ENCODE data around the gene TBCCD1. TPM values are rescaled to one million over a fixed set of nuclear protein-coding genes. Genes with fewer than 3 reads are reported as not detected.

The TBCCD1 gene
- total and polyA plus RNA-seq, 10 donors = 3.7 to 22.1 (median 12.6) TPM

- WGBS, 5 donors = 26 to 39% (median 29%) methylated on average over 6 of the region's 6 CpGs
- no peaks in the 10 kb centered on the region for H3K36me3 ChIP-seq
- intact Hi-C loops (cut with DNase I; ENCODE audit: low total_unique reads) = loop anchor here (5.0 kb wide), 1 partner anchor 208 kb away; no protein-coding TSS in a partner anchor
- no peak for DNase-seq
- peaks cover 0 to 66% (median 16%) of the 10 kb centered on the region in 7 donors for H3K27me3 ChIP-seq (replicated peaks in 1 of 7)
- TF ChIP-seq POLR2AphosphoS5 (IDR thresholded peaks at IDR 0.05) = no peak
- no peak for TF ChIP-seq POLR2A (IDR thresholded peaks at IDR 0.05)
- H3K9me3 ChIP-seq = no peaks in the 10 kb centered on the region
- H3K4me1 ChIP-seq = peaks cover 0 to 25% (median 22%) of the 10 kb centered on the region in 6 donors
- peak overlapping the region in 1 of 8 donors; percentile 37 for H3K4me3 ChIP-seq
- H3K27ac ChIP-seq = peak overlapping the region in 1 of 8 donors; percentile 1
These were observed 47.1 kb upstream of the TBCCD1 start for GRCh38 chr3:186614266-186614596.

GRCh38 chr3:186613637-186614265 is 46.6 kb upstream of the TBCCD1 start:
- Histone ChIP-seq H3K27me3 (replicated peaks in 1 of 7) (peaks cover 0 to 63% (median 16%) of the 10 kb centered on the region in 7 donors), H3K36me3 (no peaks in the 10 kb centered on the region), H3K4me3 (no peak overlapping the region), H3K9me3 (no peaks in the 10 kb centered on the region), H3K4me1 (peaks cover 0 to 25% (median 22%) of the 10 kb centered on the region in 6 donors), H3K27ac (no peak overlapping the region)
- intact Hi-C loops (cut with DNase I; ENCODE audit: low total_unique reads) = loop anchor here (5.0 kb wide), 1 partner anchor 209 kb away; no protein-coding TSS in a partner anchor
- WGBS, 5 donors = 49 to 59% (median 52%) methylated on average over 4 of the region's 4 CpGs
- TF ChIP-seq POLR2AphosphoS5 (IDR thresholded peaks at IDR 0.05) (no peak), CTCF (IDR thresholded peaks at IDR 0.05 in 8 of 11, conservative IDR thresholded peaks at IDR 0.05 in 3 of 11) (no peak), POLR2A (IDR thresholded peaks at IDR 0.05) (no peak)
- DNase-seq = no peak

- Histone ChIP-seq H3K27ac (no peak within 1 kb of the TSS), H3K9me3 (no peaks in the 10 kb centered on the region), H3K4me1 (peaks cover 0 to 25% (median 22%) of the 10 kb centered on the region in 6 donors), H3K4me3 (no peak within 1 kb of the TSS), H3K36me3 (no peaks in the 10 kb centered on the region), H3K27me3 (replicated peaks in 1 of 7) (peaks cover 0 to 55% (median 13%) of the 10 kb centered on the region in 7 donors)
- WGBS, 5 donors = 81 to 92% (median 84%) methylated on average over 6 to 7 of the region's 7 CpGs
- no peak for TF ChIP-seq POLR2AphosphoS5 (IDR thresholded peaks at IDR 0.05)
- no peak for TF ChIP-seq CTCF (IDR thresholded peaks at IDR 0.05 in 8 of 11, conservative IDR thresholded peaks at IDR 0.05 in 3 of 11)
- TF ChIP-seq POLR2A (IDR thresholded peaks at IDR 0.05) = no peak
- DNase-seq = no peak
- intact Hi-C loops (cut with DNase I; ENCODE audit: low total_unique reads) = loop anchor here (5.0 kb wide), 1 partner anchor 209 kb away; no protein-coding TSS in a partner anchor
These were observed 45.8 kb upstream of the TBCCD1 start, which contains the start of gene AHSG for GRCh38 chr3:186612721-186613636. AHSG (plus strand) TSS chr3:186613060; CDS start chr3:186613142, 82 bp downstream.

GRCh38 chr3:186612065-186612464 is 44.9 kb upstream of the TBCCD1 start:
- H3K27ac ChIP-seq = no peak overlapping the region
- WGBS, 5 donors = 57 to 81% (median 71%) methylated on average over 2 to 5 of the region's 5 CpGs
- no peak for DNase-seq
- H3K4me1 ChIP-seq = peaks cover 0 to 19% (median 16%) of the 10 kb centered on the region in 6 donors
- H3K27me3 ChIP-seq (replicated peaks in 1 of 7) = peaks cover 0 to 46% (median 6%) of the 10 kb centered on the region in 7 donors
- H3K36me3 ChIP-seq = no peaks in the 10 kb centered on the region
- no peak overlapping the region for H3K4me3 ChIP-seq
- intact Hi-C loops (cut with DNase I; ENCODE audit: low total_unique reads) = loop anchor here (5.0 kb wide), 1 partner anchor 210 kb away; no protein-coding TSS in a partner anchor
- H3K9me3 ChIP-seq = no peaks in the 10 kb centered on the region
- TF ChIP-seq CTCF (IDR thresholded peaks at IDR 0.05 in 8 of 11, conservative IDR thresholded peaks at IDR 0.05 in 3 of 11) (no peak), POLR2AphosphoS5 (IDR thresholded peaks at IDR 0.05) (no peak), POLR2A (IDR thresholded peaks at IDR 0.05) (no peak)
